Activated CD8-positive, alpha-beta T cell treated with anti-CD3 and anti-CD28 coated beads for 36 hours (primary cell): Measurements from ENCODE around the gene TRERF1. TPM values are rescaled to one million over a fixed set of nuclear protein-coding genes. Genes with fewer than 3 reads are reported as not detected.
"Not testable (repeated sequence)": the region's sequence is repeated elsewhere in the genome, so short reads cannot be mapped to it uniquely, and the experiment has no call there.

ENCODE experiments used
- ATAC-seq: fragments of 200-7000 bp; cut with Tn5 transposase; one replicate; pipeline ENCODE4 v1.10.0; 2021; ENCODE audit warnings: mild to moderate bottlenecking, moderate library complexity
- CTCF ChIA-PET: fragments of 350-600 bp; sonication (Branson Sonifier 250); formaldehyde crosslinking; loops from one replicate; lab custom pipeline; 2021; ENCODE audit warnings: antibody characterized with exemption; lab: Charles Lee
- POLR2A ChIA-PET: fragments of 350-600 bp; sonication (Branson Sonifier 250); formaldehyde crosslinking; loops from one replicate; lab custom pipeline; 2021; ENCODE audit warnings: antibody characterized with exemption; lab: Charles Lee
- DNase-seq: peaks from one replicate; pipeline ENCODE4 v3.0.0-alpha.2; 2020
- H3K27ac Mint-ChIP-seq: one replicate; pipeline ENCODE4 v1.8.0; 2021; ENCODE audit warnings: mild to moderate bottlenecking, mixed read lengths
- H3K27me3 Mint-ChIP-seq: one replicate; pipeline ENCODE4 v1.8.0; 2021; ENCODE audit warnings: mixed read lengths
- H3K36me3 Mint-ChIP-seq: one replicate; pipeline ENCODE4 v1.8.0; 2021; ENCODE audit warnings: low read depth, mixed read lengths
- H3K4me1 Mint-ChIP-seq: one replicate; pipeline ENCODE4 v1.8.0; 2021; ENCODE audit warnings: low read depth, mixed read lengths
- H3K4me3 Mint-ChIP-seq: one replicate; pipeline ENCODE4 v1.8.0; 2021; ENCODE audit warnings: mild to moderate bottlenecking, moderate library complexity, mixed read lengths
- H3K9me3 Mint-ChIP-seq: one replicate; pipeline ENCODE4 v1.8.0; 2021; ENCODE audit warnings: mixed read lengths
- CTCF ChIP-seq: fragments of 200-600 bp; IDR thresholded peaks from one replicate; pipeline ENCODE4 v1.8.0; 2022; ENCODE audit warnings: antibody characterized with exemption, mild to moderate bottlenecking
- intact Hi-C: fragments of 100-400 bp; cut with micrococcal nuclease; formaldehyde crosslinking; loops from one replicate; pipeline ENCODE4 v1.10.0; 2022
- total RNA-seq, 2 experiments: library from RNA; stranded (reverse); gene quantifications; one replicate each; pipeline ENCODE4 v1.2.3, GENCODE V29; 2021

TRERF1 gene
- total RNA-seq, 2 experiments from 2014 or later: 6.5 to 6.9 TPM

GRCh38 chr6:42210551-42210950, 241.2 kb downstream of the TRERF1 start:
- no peak overlapping the region for H3K4me3 Mint-ChIP-seq
- H3K9me3 Mint-ChIP-seq: no peaks in the 10 kb centered on the region
- H3K36me3 Mint-ChIP-seq: peaks cover 42% of the 10 kb centered on the region
- H3K4me1 Mint-ChIP-seq: peaks cover 16% of the 10 kb centered on the region
- no peak for TF ChIP-seq CTCF
- H3K27ac Mint-ChIP-seq: no peak overlapping the region
- intact Hi-C loops: loop anchor here (10.0 kb wide), 1 partner anchor 286 kb away; the partner anchor contains the start of genes BYSL and MED20
- no peaks in the 10 kb centered on the region for H3K27me3 Mint-ChIP-seq
- DNase-seq (no peak), ATAC-seq (no peak)
- CTCF ChIA-PET: no interaction called here
- POLR2A ChIA-PET: no interaction called here

GRCh38 chr6:42207559-42207958, 244.2 kb downstream of the TRERF1 start:
- ATAC-seq, H3K4me1 Mint-ChIP-seq, intact Hi-C loops, POLR2A ChIA-PET, DNase-seq, H3K27ac Mint-ChIP-seq, H3K9me3 Mint-ChIP-seq, H3K4me3 Mint-ChIP-seq, H3K27me3 Mint-ChIP-seq: not testable (repeated sequence)
- peaks cover 39% of the 10 kb centered on the region for H3K36me3 Mint-ChIP-seq
- CTCF ChIA-PET: interaction anchor here (1.0 kb wide), 1 partner anchor 340 kb away, joined by 3 read pairs; no protein-coding TSS in a partner anchor

GRCh38 chr6:42204768-42205282, 246.9 kb downstream of the TRERF1 start:
- ATAC-seq (no peak), DNase-seq (no peak)
- H3K4me3 Mint-ChIP-seq: no peak overlapping the region
- H3K27ac Mint-ChIP-seq: no peak overlapping the region
- H3K4me1 Mint-ChIP-seq: peaks cover 3% of the 10 kb centered on the region
- ChIA-PET POLR2A (interaction anchor here (1.0 kb wide), 1 partner anchor 12 kb away, joined by 3 read pairs; no protein-coding TSS in a partner anchor), CTCF (interaction anchor here (1.1 to 2.5 kb wide), 3 partner anchors 12 to 343 kb away, joined by 3 to 11 read pairs (median 4); no protein-coding TSS in a partner anchor)
- H3K27me3 Mint-ChIP-seq: no peaks in the 10 kb centered on the region
- no peak for TF ChIP-seq CTCF
- intact Hi-C loops: no loop called here
- H3K9me3 Mint-ChIP-seq: no peaks in the 10 kb centered on the region
- peaks cover 36% of the 10 kb centered on the region for H3K36me3 Mint-ChIP-seq

- intact Hi-C loops: no loop called here
- DNase-seq (no peak), ATAC-seq (no peak)
- no peaks in the 10 kb centered on the region for H3K9me3 Mint-ChIP-seq
- peaks cover 6% of the 10 kb centered on the region for H3K4me1 Mint-ChIP-seq
- TF ChIP-seq CTCF: no peak
- ChIA-PET CTCF (interaction anchor here (0.8 to 2.5 kb wide), 4 partner anchors 9 to 344 kb away, joined by 3 to 14 read pairs (median 8); no protein-coding TSS in a partner anchor), POLR2A (no interaction called here)
- H3K36me3 Mint-ChIP-seq: peaks cover 32% of the 10 kb centered on the region
- H3K4me3 Mint-ChIP-seq: no peak overlapping the region
- H3K27ac Mint-ChIP-seq: no peak overlapping the region
- no peaks in the 10 kb centered on the region for H3K27me3 Mint-ChIP-seq
These were observed 248.5 kb downstream of the TRERF1 start for GRCh38 chr6:42203183-42203582.

GRCh38 chr6:42202131-42202915, 249.4 kb downstream of the TRERF1 start:
- intact Hi-C loops, ATAC-seq, H3K4me3 Mint-ChIP-seq, H3K27ac Mint-ChIP-seq, DNase-seq, H3K9me3 Mint-ChIP-seq, H3K27me3 Mint-ChIP-seq, H3K4me1 Mint-ChIP-seq: not testable (repeated sequence)
- ChIA-PET POLR2A (interaction anchor here (0.8 kb wide), 1 partner anchor 9 kb away, joined by 3 read pairs; no protein-coding TSS in a partner anchor), CTCF (interaction anchor here (0.8 to 2.5 kb wide), 4 partner anchors 8 to 345 kb away, joined by 3 to 14 read pairs (median 8); no protein-coding TSS in a partner anchor)
- peaks cover 26% of the 10 kb centered on the region for H3K36me3 Mint-ChIP-seq
